ENCODE data around the gene WNT8A.

GRCh38 chr5:138105709-138106108, 21.9 kb downstream of the WNT8A start:
- TF ChIP-seq REPIN1 (tag by site-specific recombination; IDR thresholded peaks at IDR 0.05; ENCODE audit: low read depth) (no peak), HOXA7 (CRISPR knock-in tag; IDR thresholded peaks at IDR 0.05; ENCODE audit: borderline replicate concordance) (no peak), ZNF211 (tag by site-specific recombination; IDR thresholded peaks at IDR 0.05; ENCODE audit: low read depth) (no peak), CTCF (tag by site-specific recombination; IDR thresholded peaks at IDR 0.05) (no peak), ZNF140 (tag by site-specific recombination; IDR thresholded peaks at IDR 0.05) (no peak), MZF1 (tag by site-specific recombination; IDR thresholded peaks at IDR 0.05; ENCODE audit: borderline replicate concordance) (no peak), ZFP37 (tag by site-specific recombination; IDR thresholded peaks at IDR 0.05) (no peak), ZNF704 (tag by site-specific recombination; IDR thresholded peaks at IDR 0.05) (no peak), ZNF274 (IDR thresholded peaks at IDR 0.05; ENCODE audit: low read length) (no peak), ZNF274 (tag by site-specific recombination; IDR thresholded peaks at IDR 0.05; ENCODE audit: borderline replicate concordance) (no peak), REST (tag by site-specific recombination; IDR thresholded peaks at IDR 0.05) (no peak)
